ENCODE results near the gene MAPK14. TPM values are rescaled to one million over a fixed set of nuclear protein-coding genes. Genes with fewer than 3 reads are reported as not detected.

Gene MAPK14
- total RNA-seq, 2 experiments from 2014 or later, result 57.3 to 62.2 TPM

GRCh38 chr6:36150283-36150682 lies 122.7 kb downstream of the MAPK14 start:
- Mint-ChIP-seq H3K4me1 (peaks cover 13% of the 10 kb centered on the region), H3K4me3 (no peak overlapping the region), H3K27ac (no peak overlapping the region), H3K36me3 (peaks cover 16% of the 10 kb centered on the region), H3K27me3 (no peaks in the 10 kb centered on the region), H3K9me3 (peaks cover 11% of the 10 kb centered on the region)
- DNase-seq (no peak), ATAC-seq (ENCODE audit: low read depth) (no peak)
- POLR2A ChIA-PET, result no interaction called here

- POLR2A ChIA-PET, result no interaction called here
- Mint-ChIP-seq H3K4me1 (peaks cover 6% of the 10 kb centered on the region), H3K36me3 (peaks cover 18% of the 10 kb centered on the region), H3K9me3 (peaks cover 11% of the 10 kb centered on the region), H3K27me3 (no peaks in the 10 kb centered on the region), H3K4me3 (no peak overlapping the region), H3K27ac (no peak overlapping the region)
- no peak for ATAC-seq (ENCODE audit: low read depth)
- DNase-seq, result no peak
Measured at GRCh38 chr6:36154286-36154685, 126.7 kb downstream of the MAPK14 start.

- ATAC-seq (ENCODE audit: low read depth), result no peak
- peaks cover 26% of the 10 kb centered on the region for H3K36me3 Mint-ChIP-seq
- peaks cover 2% of the 10 kb centered on the region for H3K4me1 Mint-ChIP-seq
- H3K9me3 Mint-ChIP-seq, result peaks cover 16% of the 10 kb centered on the region
- DNase-seq, result no peak
- no peak overlapping the region for H3K4me3 Mint-ChIP-seq
- H3K27ac Mint-ChIP-seq, result no peak overlapping the region
- POLR2A ChIA-PET, result no interaction called here
- H3K27me3 Mint-ChIP-seq, result no peaks in the 10 kb centered on the region
Measured at GRCh38 chr6:36155662-36156061, 128.1 kb downstream of the MAPK14 start.

- POLR2A ChIA-PET, result no interaction called here
- no peak for DNase-seq
- Mint-ChIP-seq H3K27ac (no peak overlapping the region), H3K4me1 (peaks cover 1% of the 10 kb centered on the region), H3K27me3 (no peaks in the 10 kb centered on the region), H3K36me3 (peaks cover 22% of the 10 kb centered on the region), H3K4me3 (no peak overlapping the region), H3K9me3 (peaks cover 10% of the 10 kb centered on the region)
- ATAC-seq (ENCODE audit: low read depth), result no peak
Measured at GRCh38 chr6:36160147-36160760, 132.6 kb downstream of the MAPK14 start.

Other genes starting within 250 kb of the MAPK14 start
- gene CLPSL1, start 246.8 kb upstream of the MAPK14 start, total RNA-seq, result not detected
- gene CLPS, start 230.5 kb upstream of the MAPK14 start, total RNA-seq, result not detected
- gene LHFPL5, start 222.5 kb upstream of the MAPK14 start, total RNA-seq, result not detected
- gene SRPK1, start 106.7 kb upstream of the MAPK14 start, total RNA-seq, result 10 to 100 TPM; 69.1 to 73.6 TPM
- gene SLC26A8, start 3.2 kb upstream of the MAPK14 start, total RNA-seq, result not detected
- gene MAPK13, start 102.7 kb downstream of the MAPK14 start, total RNA-seq, result 10 to 100 TPM; 40.5 to 41.6 TPM
- 10 to 100 TPM; 23.7 to 25.4 TPM for gene BRPF3, start 168.9 kb downstream of the MAPK14 start, total RNA-seq
- not detected for gene PNPLA1, start 242.3 kb downstream of the MAPK14 start, total RNA-seq

Data from activated naive CD8-positive, alpha-beta T cell treated with anti-CD3 and anti-CD28 coated beads, Interleukin-2, amount 10 ng/mL, durations not matched to agents 7 days and 5 days (primary cell).